SH-SY5Y (cell line): ENCODE data around the gene PLPPR4.

Source experiments
- GATA2 ChIP-seq: IDR thresholded peaks from 2 replicates; pipeline ENCODE4 v1.6.1; 2011; ENCODE audit warnings: mild to moderate bottlenecking, low read depth, low read length
- GATA3 ChIP-seq: IDR thresholded peaks from 2 replicates; pipeline ENCODE4 v1.6.1; 2011; ENCODE audit warnings: low read depth, mild to moderate bottlenecking, low read length, moderate library complexity

GRCh38 chr1:99297923-99298322 lies 33.6 kb downstream of the PLPPR4 start:
- no peak for TF ChIP-seq GATA2
- no peak for TF ChIP-seq GATA3
